Common myeloid progenitor, CD34-positive (primary cell): Measurements from ENCODE around the gene EVI5.

Source experiments
- CTCF ChIA-PET: fragments of 350-600 bp; sonication (Branson Sonifier 250); formaldehyde crosslinking; loops from one replicate; lab custom pipeline; 2021; ENCODE audit warnings: antibody characterized with exemption; lab: Charles Lee
- POLR2A ChIA-PET: fragments of 350-600 bp; sonication (Branson Sonifier 250); formaldehyde crosslinking; loops from one replicate; lab custom pipeline; 2021; ENCODE audit warnings: antibody characterized with exemption; lab: Charles Lee
- DNase-seq, 3 donors: peaks; one replicate each; pipeline versions ENCODE4 v3.0.0 to v3.0.0-alpha.2; 2013
- H3K27ac ChIP-seq, 2 experiments: 1 replicate in 1 of 2; 2 replicates in 1 of 2; pipeline ENCODE4 v1.7.0; 2013; ENCODE audit warnings: inconsistent platforms in 2 of 2, low read length in 2 of 2, mild to moderate bottlenecking in 2 of 2, low read depth in 1 of 2, moderate library complexity in 1 of 2; ENCODE audit not compliant: severe bottlenecking in 2 of 2, insufficient read depth in 1 of 2, poor library complexity in 1 of 2
- H3K27me3 ChIP-seq, 5 experiments: replicated peaks in 2 of 5; 1 replicate in 3 of 5; 2 replicates in 2 of 5; pipeline versions ENCODE4 v1.6.1 to v1.7.0; 2013; ENCODE audit warnings: low read length in 4 of 5, mild to moderate bottlenecking in 2 of 5, moderate library complexity in 2 of 5, inconsistent platforms in 1 of 5; ENCODE audit not compliant: insufficient read depth in 5 of 5, control insufficient read depth in 4 of 5
- H3K36me3 ChIP-seq, 4 experiments: 1 replicate in 2 of 4; 2 replicates in 2 of 4; pipeline versions ENCODE4 v1.6.1 to v1.7.0; 2013; ENCODE audit warnings: low read length in 3 of 4, control low read depth in 1 of 4, mild to moderate bottlenecking in 1 of 4; ENCODE audit not compliant: control insufficient read depth in 4 of 4, insufficient read depth in 4 of 4
- H3K4me1 ChIP-seq, 4 experiments: 1 replicate in 3 of 4; 2 replicates in 1 of 4; pipeline versions ENCODE4 v1.6.1 to v1.7.1; 2013; ENCODE audit warnings: low read length in 3 of 4, mild to moderate bottlenecking in 3 of 4, control low read depth in 1 of 4, inconsistent platforms in 1 of 4, moderate library complexity in 1 of 4; ENCODE audit not compliant: control insufficient read depth in 4 of 4, insufficient read depth in 4 of 4; ENCODE audit errors: control extremely low read depth in 1 of 4
- H3K4me3 ChIP-seq, 7 experiments: 1 replicate in 4 of 7; 2 replicates in 3 of 7; pipeline versions ENCODE4 v1.5.1 to v1.7.0; 2013; ENCODE audit warnings: mild to moderate bottlenecking in 7 of 7, low read length in 6 of 7, moderate library complexity in 6 of 7, inconsistent platforms in 2 of 7, low read depth in 2 of 7, control low read depth in 1 of 7; ENCODE audit not compliant: insufficient read depth in 4 of 7, control insufficient read depth in 1 of 7; ENCODE audit errors: extremely low read depth in 1 of 7
- H3K9me3 ChIP-seq, 5 experiments: 1 replicate in 4 of 5; 2 replicates in 1 of 5; pipeline versions ENCODE4 v1.6.1 to v1.7.1; 2013; ENCODE audit warnings: low read length in 4 of 5, mild to moderate bottlenecking in 2 of 5, inconsistent platforms in 1 of 5, low read depth in 1 of 5, moderate library complexity in 1 of 5; ENCODE audit not compliant: control insufficient read depth in 4 of 5, insufficient read depth in 2 of 5; ENCODE audit errors: control extremely low read depth in 1 of 5
- WGBS: methylation state at CpG from one replicate; pipeline ENCODE4 v1.1.5; 2013; ENCODE audit not compliant: insufficient coverage; 5-methylcytosine and 5-hydroxymethylcytosine counted together

Gene EVI5

DNA sequence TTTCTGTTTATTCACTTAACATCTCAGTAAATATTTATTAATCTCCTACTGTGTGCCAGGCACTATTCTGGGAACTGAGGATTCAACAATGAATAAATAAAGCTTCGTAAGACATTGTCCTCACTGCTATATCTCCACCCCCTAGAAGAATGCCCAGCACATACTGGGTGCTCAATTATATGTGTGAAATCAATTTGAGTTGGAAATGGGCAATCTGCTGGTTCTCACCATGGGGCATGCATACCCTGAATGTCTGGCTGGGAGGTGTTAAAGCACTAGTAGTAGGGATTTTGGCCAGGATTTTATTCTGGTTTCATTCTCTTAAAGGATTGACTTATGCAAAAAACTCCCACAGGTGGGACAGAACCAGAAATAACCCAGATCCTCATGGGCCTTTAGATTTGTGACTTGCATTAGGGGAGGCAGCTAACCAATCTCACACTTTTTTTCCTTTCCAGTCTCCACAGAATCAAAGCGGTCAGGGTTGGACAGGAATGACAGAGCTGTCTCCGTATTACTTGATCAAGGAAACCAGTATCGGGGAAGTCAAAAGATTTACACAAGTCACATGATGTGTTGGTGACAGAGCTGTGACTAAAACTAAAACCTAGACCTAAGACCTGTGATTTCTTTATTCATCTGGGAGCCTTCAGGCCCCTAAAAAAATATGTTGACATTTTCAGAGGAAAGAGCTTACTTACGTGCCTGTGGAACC, 311.0 kb downstream of the EVI5 start:
- 34% methylated on average over 3 of the region's 5 CpGs for WGBS
- no peak overlapping the region for H3K27ac ChIP-seq
- CTCF ChIA-PET: interaction anchor here (0.6 to 2.1 kb wide), 3 partner anchors 10 to 163 kb away, joined by 3 to 14 read pairs (median 6); no protein-coding TSS in a partner anchor
- no peaks in the 10 kb centered on the region for H3K27me3 ChIP-seq
- DNase-seq: no peak
- H3K4me1 ChIP-seq: peaks cover 12 to 56% (median 20%) of the 10 kb centered on the region in 4 experiments
- H3K4me3 ChIP-seq: no peak overlapping the region
- no peaks in the 10 kb centered on the region for H3K9me3 ChIP-seq
- POLR2A ChIA-PET: interaction anchor here (1.1 kb wide), 1 partner anchor 11 kb away, joined by 5 read pairs; no protein-coding TSS in a partner anchor
- H3K36me3 ChIP-seq: peaks cover 4 to 78% (median 21%) of the 10 kb centered on the region in 4 experiments

DNA sequence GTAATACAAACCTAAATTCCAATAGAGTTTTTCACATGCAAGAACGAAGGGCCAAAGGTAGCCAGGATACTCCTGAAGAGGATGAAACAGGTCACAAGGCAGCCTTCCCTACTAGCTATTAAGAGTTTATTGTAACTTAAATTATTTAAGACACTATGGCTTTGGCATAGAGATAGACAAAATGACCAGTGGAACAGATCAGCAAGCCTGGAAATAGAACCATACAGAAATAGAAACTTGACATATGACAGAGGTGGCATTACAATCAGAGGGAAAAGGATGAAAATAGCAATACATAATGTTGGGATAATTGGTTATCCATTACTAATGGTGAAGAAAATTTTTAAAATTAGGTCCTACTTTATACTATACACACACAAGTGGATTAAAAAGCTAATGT, 314.7 kb downstream of the EVI5 start:
- CTCF ChIA-PET: no interaction called here
- WGBS: no CpG with 5 or more reads among the region's 1 CpG
- H3K4me3 ChIP-seq: no peak overlapping the region
- H3K27me3 ChIP-seq: no peaks in the 10 kb centered on the region
- no peak overlapping the region for H3K27ac ChIP-seq
- no peaks in the 10 kb centered on the region for H3K9me3 ChIP-seq
- DNase-seq: no peak
- POLR2A ChIA-PET: no interaction called here
- peaks cover 11 to 51% (median 22%) of the 10 kb centered on the region in 4 experiments for H3K4me1 ChIP-seq
- peaks cover 2 to 52% (median 8%) of the 10 kb centered on the region in 4 experiments for H3K36me3 ChIP-seq

DNA sequence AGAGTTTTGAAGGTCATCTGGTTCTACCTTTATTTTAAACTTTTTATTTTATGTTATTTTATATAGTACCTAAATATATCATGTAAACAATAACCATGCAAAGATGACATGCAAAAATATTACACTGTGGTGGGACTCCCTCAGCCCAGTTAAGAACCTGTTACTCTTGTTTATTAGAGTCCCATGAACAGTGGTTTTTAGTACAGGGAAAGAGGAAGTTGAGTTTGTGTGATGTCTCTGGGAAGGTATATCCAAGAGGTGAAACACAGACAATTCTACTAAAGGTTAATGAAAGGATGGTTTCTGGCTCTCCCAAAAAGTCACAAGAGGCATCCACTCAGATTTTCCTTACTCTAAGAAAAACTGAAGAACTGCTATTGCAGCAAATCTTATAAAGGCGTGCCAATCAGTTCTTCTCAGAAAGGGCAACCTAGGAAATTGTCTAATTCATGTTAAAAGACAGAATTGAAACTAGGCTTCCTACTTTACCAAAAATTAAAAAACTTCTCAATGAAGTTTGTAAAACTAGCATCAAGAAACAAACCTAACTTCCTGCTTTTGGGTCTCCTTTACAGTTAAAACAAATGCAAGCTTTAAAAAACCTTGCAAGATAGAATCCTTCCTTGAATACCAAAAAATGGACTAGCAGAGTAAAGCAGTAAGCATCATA, 318.1 kb downstream of the EVI5 start:
- DNase-seq: peak in 2 of 3 donors; percentile 53 to 68
- no peak overlapping the region for H3K27ac ChIP-seq
- H3K36me3 ChIP-seq: peaks cover 0 to 21% (median 1%) of the 10 kb centered on the region in 4 experiments
- ChIA-PET POLR2A (interaction anchor here (0.6 kb wide), 1 partner anchor 1392 kb away, joined by 4 read pairs; no protein-coding TSS in a partner anchor), CTCF (interaction anchor here (1.3 to 1.6 kb wide), 2 partner anchors 11 to 17 kb away, joined by 4 read pairs; no protein-coding TSS in a partner anchor)
- H3K4me1 ChIP-seq: peaks cover 23 to 69% (median 45%) of the 10 kb centered on the region in 4 experiments
- 67% methylated on average over 1 of the region's 1 CpG for WGBS
- no peak overlapping the region for H3K4me3 ChIP-seq
- H3K27me3 ChIP-seq: no peaks in the 10 kb centered on the region
- H3K9me3 ChIP-seq: no peaks in the 10 kb centered on the region

DNA sequence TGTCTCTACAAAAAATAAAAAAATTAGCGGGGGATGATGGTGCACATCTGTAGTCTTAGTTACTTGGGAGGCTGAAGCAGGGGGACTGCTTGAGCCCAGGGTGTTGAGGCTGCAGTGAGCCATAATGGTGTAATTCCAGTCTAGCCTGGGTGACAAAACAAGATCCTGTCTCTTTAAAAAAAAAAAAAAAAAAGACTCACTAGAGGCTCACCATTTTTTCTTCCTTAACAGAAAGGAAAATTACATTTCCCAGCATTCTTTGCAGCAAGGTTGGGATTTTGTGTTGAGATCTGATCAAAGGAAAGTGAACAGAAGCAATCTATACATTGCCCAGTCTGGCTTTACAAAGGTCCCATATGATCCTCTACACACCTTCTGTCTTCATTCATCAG, 319.7 kb downstream of the EVI5 start:
- Histone ChIP-seq H3K4me1 (peaks cover 37 to 85% (median 60%) of the 10 kb centered on the region in 4 experiments), H3K36me3 (peaks cover 0 to 11% (median under 1%) of the 10 kb centered on the region in 4 experiments), H3K27ac (no peak overlapping the region), H3K4me3 (no peak overlapping the region), H3K27me3 (no peaks in the 10 kb centered on the region), H3K9me3 (no peaks in the 10 kb centered on the region)
- ChIA-PET CTCF (interaction anchor here (1.0 to 1.6 kb wide), 2 partner anchors 13 to 20 kb away, joined by 3 to 4 read pairs; no protein-coding TSS in a partner anchor), POLR2A (no interaction called here)
- DNase-seq: no peak
- 100% methylated on average over 1 of the region's 1 CpG for WGBS

DNA sequence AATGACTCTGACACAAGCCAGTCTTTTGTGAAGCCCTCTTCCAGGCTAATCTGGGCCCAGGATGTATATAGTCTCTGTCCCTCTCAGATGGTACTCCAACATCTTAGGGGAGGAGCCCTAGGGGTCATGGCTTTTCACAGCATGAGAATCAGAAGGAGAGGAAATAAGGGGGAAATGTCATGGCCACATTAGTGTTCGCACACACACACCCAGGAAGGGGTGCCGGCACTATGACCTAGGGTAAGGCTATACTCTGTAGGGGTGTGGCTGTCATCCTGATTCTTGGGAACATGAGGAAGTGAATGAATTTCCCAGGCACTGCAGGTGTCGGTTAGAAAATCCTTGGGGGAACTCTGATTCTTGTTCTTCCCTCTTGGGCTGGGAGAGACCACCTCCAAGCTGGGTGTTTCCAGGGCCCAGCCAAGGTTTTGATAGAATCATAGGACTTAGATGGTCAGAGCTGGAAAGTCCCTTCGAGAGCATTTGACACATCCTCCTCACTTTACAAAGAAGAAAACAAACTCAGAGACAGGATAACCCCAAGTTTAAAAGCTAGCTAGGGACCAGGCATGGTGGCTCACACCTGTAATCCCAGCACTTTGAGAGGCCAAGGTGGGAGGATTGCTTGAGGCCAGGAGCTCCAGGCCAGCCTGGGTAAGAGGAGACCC, 320.2 kb downstream of the EVI5 start:
- Histone ChIP-seq H3K27ac (no peak overlapping the region), H3K9me3 (no peaks in the 10 kb centered on the region), H3K4me3 (no peak overlapping the region), H3K4me1 (peaks cover 41 to 90% (median 64%) of the 10 kb centered on the region in 4 experiments), H3K36me3 (peaks cover 0 to 11% (median 0%) of the 10 kb centered on the region in 4 experiments), H3K27me3 (no peaks in the 10 kb centered on the region)
- 92% methylated on average over 3 of the region's 4 CpGs for WGBS
- ChIA-PET POLR2A (no interaction called here), CTCF (no interaction called here)
- no peak for DNase-seq

DNA sequence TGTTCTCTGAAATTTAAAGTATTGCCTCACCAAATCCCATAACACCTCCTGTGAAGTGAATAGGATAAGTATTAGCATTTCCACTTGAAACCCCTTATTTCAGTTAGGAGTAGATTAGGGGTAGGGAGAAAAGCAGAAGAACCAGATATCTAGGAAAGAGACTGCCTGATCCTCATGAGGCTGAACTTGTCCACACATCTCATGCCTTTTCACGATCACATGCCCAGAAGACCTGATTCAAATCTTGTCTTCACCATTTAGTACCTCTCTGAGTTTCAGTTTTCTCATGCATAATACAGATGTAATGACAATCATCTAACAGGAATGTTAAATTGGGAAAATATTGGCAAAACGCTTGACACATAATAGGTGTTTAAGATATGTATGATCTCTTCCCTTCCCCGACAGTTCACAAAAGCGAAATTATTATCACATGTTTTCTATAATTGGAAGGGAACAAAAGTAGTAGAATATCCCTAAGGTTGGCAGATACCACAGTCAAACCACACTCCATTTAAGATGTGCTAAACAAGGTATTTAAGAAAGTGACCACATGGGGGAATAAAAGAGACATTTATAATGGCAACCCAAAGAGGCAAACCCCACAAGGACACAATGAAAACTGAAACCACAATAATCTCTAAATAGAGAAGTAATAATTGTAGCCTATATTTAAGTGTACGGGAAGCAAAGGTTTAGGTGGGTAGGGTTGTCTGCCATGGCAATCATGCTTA, 323.4 kb downstream of the EVI5 start:
- ChIA-PET POLR2A (no interaction called here), CTCF (interaction anchor here (1.1 to 2.8 kb wide), 3 partner anchors 14 to 23 kb away, joined by 3 to 16 read pairs (median 5); no protein-coding TSS in a partner anchor)
- WGBS: 50% methylated on average over 1 of the region's 5 CpGs
- H3K9me3 ChIP-seq: no peaks in the 10 kb centered on the region
- H3K27ac ChIP-seq: peak overlapping the region; percentile 88 to 92
- H3K4me3 ChIP-seq: peak overlapping the region in 2 of 7 experiments; percentile 17 to 27
- peaks cover 0 to 5% (median 0%) of the 10 kb centered on the region in 4 experiments for H3K36me3 ChIP-seq
- peak; percentile 66 to 89 (median 84) for DNase-seq
- no peaks in the 10 kb centered on the region for H3K27me3 ChIP-seq
- peaks cover 48 to 92% (median 71%) of the 10 kb centered on the region in 4 experiments for H3K4me1 ChIP-seq
